HEK293 (cell line): ENCODE measurements around the gene SLC39A10.

Experiments
- CTCF ChIA-PET: fragments of 350-600 bp; formaldehyde crosslinking; extraction: SDS; loops from one replicate; lab custom pipeline; 2021; ENCODE audit warnings: antibody characterized with exemption; lab: Yijun Ruan, JAX
- POLR2A ChIA-PET: fragments of 300-600 bp; formaldehyde crosslinking; extraction: SDS; loops from one replicate; lab custom pipeline; 2020; ENCODE audit warnings: antibody characterized with exemption, inconsistent platforms; lab: Yijun Ruan, JAX
- H3K27ac ChIP-seq: fragments of 200-500 bp; sonication (Bioruptor generic); 2 replicates; pipeline ENCODE4 v1.5.1; 2014; ENCODE audit warnings: low read depth, low read length, control low read depth, inconsistent platforms; ENCODE audit errors: extremely low read depth
- H3K36me3 ChIP-seq, 2 experiments: fragments of 200-500 bp in 1 of 2; sonication (Bioruptor generic) in 1 of 2; 1 replicate in 1 of 2; 2 replicates in 1 of 2; pipeline ENCODE4 v1.5.1; 2014 to 2017; ENCODE audit warnings: inconsistent platforms in 2 of 2, low read length in 2 of 2; ENCODE audit not compliant: control insufficient read depth in 2 of 2, insufficient read depth in 1 of 2
- H3K4me1 ChIP-seq: fragments of 200-500 bp; sonication (Bioruptor generic); 2 replicates; pipeline ENCODE4 v1.5.1; 2014; ENCODE audit warnings: mild to moderate bottlenecking, low read length, inconsistent platforms; ENCODE audit not compliant: control insufficient read depth, insufficient read depth
- H3K4me3 ChIP-seq: 2 replicates; pipeline ENCODE4 v1.5.1; 2011; ENCODE audit warnings: low read depth, mild to moderate bottlenecking, control low read depth, low read length, moderate library complexity
- H3K9me3 ChIP-seq: fragments of 200-500 bp; sonication (Bioruptor generic); 2 replicates; pipeline ENCODE4 v1.5.1; 2014; ENCODE audit warnings: low read depth, low read length, inconsistent platforms; ENCODE audit not compliant: control insufficient read depth, insufficient read depth
- KLF9 ChIP-seq: fragments of 450-650 bp; formaldehyde crosslinking; IDR thresholded peaks from 2 replicates; pipeline ENCODE4 v1.5.1; 2016; ENCODE audit warnings: missing biosample characterization, missing genetic modification characterization, low read depth
- MZF1 ChIP-seq: fragments of 450-650 bp; formaldehyde crosslinking; IDR thresholded peaks from 2 replicates; pipeline ENCODE4 v1.5.1; 2017; ENCODE audit warnings: missing biosample characterization, missing genetic modification characterization, borderline replicate concordance
- OSR2 ChIP-seq: fragments of 450-650 bp; formaldehyde crosslinking; IDR thresholded peaks from 2 replicates; pipeline ENCODE4 v1.5.1; 2016; ENCODE audit warnings: missing biosample characterization, missing genetic modification characterization
- SCRT1 ChIP-seq: fragments of 450-650 bp; formaldehyde crosslinking; IDR thresholded peaks from 2 replicates; pipeline ENCODE4 v1.5.1; 2016; ENCODE audit warnings: missing biosample characterization, missing genetic modification characterization, borderline replicate concordance
- TRIM28 ChIP-seq: IDR thresholded peaks from 2 replicates; pipeline ENCODE4 v1.6.1; 2011; ENCODE audit warnings: low read length, control low read depth, borderline replicate concordance
- ZBTB1 ChIP-seq: fragments of 450-650 bp; formaldehyde crosslinking; IDR thresholded peaks from 2 replicates; pipeline ENCODE4 v1.5.1; 2016; ENCODE audit warnings: missing biosample characterization, missing genetic modification characterization
- ZIC2 ChIP-seq: fragments of 450-650 bp; formaldehyde crosslinking; IDR thresholded peaks from 2 replicates; pipeline ENCODE4 v1.5.1; 2016; ENCODE audit warnings: missing biosample characterization, missing genetic modification characterization
- ZNF146 ChIP-seq: fragments of 450-650 bp; formaldehyde crosslinking; IDR thresholded peaks from 2 replicates; pipeline ENCODE4 v1.5.1; 2016; ENCODE audit warnings: missing biosample characterization, missing genetic modification characterization
- ZNF155 ChIP-seq: fragments of 450-650 bp; formaldehyde crosslinking; IDR thresholded peaks from 2 replicates; pipeline ENCODE4 v1.5.1; 2016; ENCODE audit warnings: missing biosample characterization, missing genetic modification characterization
- ZNF2 ChIP-seq: fragments of 450-650 bp; formaldehyde crosslinking; IDR thresholded peaks from 2 replicates; pipeline ENCODE4 v1.5.1; 2016; ENCODE audit warnings: missing biosample characterization, missing genetic modification characterization
- ZNF23 ChIP-seq: fragments of 450-650 bp; formaldehyde crosslinking; IDR thresholded peaks from 2 replicates; pipeline ENCODE4 v1.5.1; 2016; ENCODE audit warnings: missing biosample characterization, missing genetic modification characterization, borderline replicate concordance
- ZNF350 ChIP-seq: fragments of 450-650 bp; formaldehyde crosslinking; IDR thresholded peaks from 2 replicates; pipeline ENCODE4 v1.5.0; 2017; ENCODE audit warnings: missing biosample characterization, mild to moderate bottlenecking, missing genetic modification characterization
- ZNF37A ChIP-seq: fragments of 450-650 bp; IDR thresholded peaks from 2 replicates; pipeline ENCODE4 v1.5.1; 2018; ENCODE audit warnings: missing biosample characterization, missing genetic modification characterization
- ZNF514 ChIP-seq: fragments of 450-650 bp; formaldehyde crosslinking; IDR thresholded peaks from 2 replicates; pipeline ENCODE4 v1.5.1; 2016; ENCODE audit warnings: missing biosample characterization, missing genetic modification characterization
- ZNF560 ChIP-seq: fragments of 450-650 bp; formaldehyde crosslinking; IDR thresholded peaks from 2 replicates; pipeline ENCODE4 v1.5.1; 2017; ENCODE audit warnings: missing biosample characterization, missing genetic modification characterization, borderline replicate concordance
- ZNF623 ChIP-seq: fragments of 450-650 bp; formaldehyde crosslinking; IDR thresholded peaks from 2 replicates; pipeline ENCODE4 v1.5.1; 2016; ENCODE audit warnings: missing biosample characterization, missing genetic modification characterization
- ZNF654 ChIP-seq: fragments of 450-650 bp; formaldehyde crosslinking; IDR thresholded peaks from 2 replicates; pipeline ENCODE4 v1.5.1; 2016; ENCODE audit warnings: low read depth, missing biosample characterization, missing genetic modification characterization
- ZNF76 ChIP-seq: fragments of 450-650 bp; formaldehyde crosslinking; IDR thresholded peaks from 2 replicates; pipeline ENCODE4; 2016; ENCODE audit warnings: low read depth, missing biosample characterization, missing genetic modification characterization, borderline replicate concordance
- TF ChIP-seq, protein P1 (sequence below): fragments of 450-650 bp; formaldehyde crosslinking; IDR thresholded peaks from 2 replicates; pipeline ENCODE4 v1.5.1; 2016; ENCODE audit warnings: missing biosample characterization, missing genetic modification characterization
- TF ChIP-seq, protein P2 (sequence below): fragments of 450-650 bp; formaldehyde crosslinking; IDR thresholded peaks from 2 replicates; pipeline ENCODE4 v1.5.1; 2016; ENCODE audit warnings: missing biosample characterization, missing genetic modification characterization
- TF ChIP-seq, protein P3 (sequence below): fragments of 450-650 bp; formaldehyde crosslinking; conservative IDR thresholded peaks from 2 replicates; pipeline ENCODE4 v1.5.1; 2016; ENCODE audit warnings: low read depth, missing biosample characterization, missing genetic modification characterization
- TF ChIP-seq, protein P4 (sequence below): fragments of 450-650 bp; IDR thresholded peaks from 2 replicates; pipeline ENCODE4 v1.5.1; 2018; ENCODE audit warnings: missing biosample characterization, missing genetic modification characterization
- TF ChIP-seq, protein P5 (sequence below): fragments of 450-650 bp; formaldehyde crosslinking; IDR thresholded peaks from 2 replicates; pipeline ENCODE4 v1.5.1; 2016; ENCODE audit warnings: missing biosample characterization, missing genetic modification characterization

SLC39A10 gene

DNA sequence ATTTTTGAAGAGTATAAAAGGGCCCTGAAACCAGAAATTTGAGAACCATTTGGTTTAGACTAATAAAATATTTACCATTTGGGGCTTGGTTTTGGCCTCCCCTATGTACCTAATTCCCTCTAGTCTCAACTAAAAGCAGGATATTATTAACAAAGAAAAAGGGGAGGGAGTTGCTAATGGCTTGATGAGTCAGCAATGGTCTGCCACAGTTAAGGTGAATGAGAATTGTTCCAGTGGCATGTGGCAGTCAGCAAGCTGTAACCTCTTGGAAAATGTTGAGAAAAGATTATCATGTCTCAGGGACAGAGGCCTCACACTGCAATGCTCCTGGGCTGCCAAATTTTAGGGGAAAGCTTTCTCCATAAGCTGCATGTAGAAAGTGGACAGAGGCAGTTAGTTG is 20.1 kb upstream of the SLC39A10 start:
- H3K36me3 ChIP-seq, result no peaks in the 10 kb centered on the region
- ChIA-PET CTCF (no interaction called here), POLR2A (no interaction called here)
- H3K4me3 ChIP-seq, result no peak overlapping the region
- TF ChIP-seq OSR2 (tag by site-specific recombination) (no peak), ZNF146 (tag by site-specific recombination) (no peak), SCRT1 (tag by site-specific recombination) (no peak), ZNF37A (tag by site-specific recombination) (no peak)
- H3K27ac ChIP-seq, result no peak overlapping the region
- no peaks in the 10 kb centered on the region for H3K9me3 ChIP-seq
- no peaks in the 10 kb centered on the region for H3K4me1 ChIP-seq

DNA sequence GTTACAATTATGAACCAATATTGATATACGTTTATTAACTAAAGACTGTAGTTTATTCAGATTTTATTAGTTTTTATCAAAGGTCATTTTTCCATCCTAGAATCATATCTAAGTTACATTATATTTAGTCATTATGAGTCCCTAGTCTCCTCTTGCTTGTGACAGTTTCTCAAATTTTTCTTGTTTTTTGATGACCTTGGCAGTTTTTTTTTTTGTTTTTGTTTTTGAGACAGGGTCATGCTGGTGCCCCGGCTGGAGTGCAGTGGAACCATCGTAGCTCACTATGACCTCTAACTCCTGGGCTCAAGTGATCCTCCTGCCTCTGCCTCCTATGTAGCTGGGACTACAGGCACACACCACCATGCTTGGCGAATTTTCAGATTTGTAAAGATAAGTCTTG is 18.3 kb upstream of the SLC39A10 start:
- ChIA-PET CTCF (no interaction called here), POLR2A (no interaction called here)
- Histone ChIP-seq H3K4me3 (no peak overlapping the region), H3K27ac (no peak overlapping the region), H3K9me3 (no peaks in the 10 kb centered on the region), H3K36me3 (no peaks in the 10 kb centered on the region), H3K4me1 (no peaks in the 10 kb centered on the region)
- TF ChIP-seq ZNF155 (tag by site-specific recombination), result no peak
- TF ChIP-seq, protein P1, sequence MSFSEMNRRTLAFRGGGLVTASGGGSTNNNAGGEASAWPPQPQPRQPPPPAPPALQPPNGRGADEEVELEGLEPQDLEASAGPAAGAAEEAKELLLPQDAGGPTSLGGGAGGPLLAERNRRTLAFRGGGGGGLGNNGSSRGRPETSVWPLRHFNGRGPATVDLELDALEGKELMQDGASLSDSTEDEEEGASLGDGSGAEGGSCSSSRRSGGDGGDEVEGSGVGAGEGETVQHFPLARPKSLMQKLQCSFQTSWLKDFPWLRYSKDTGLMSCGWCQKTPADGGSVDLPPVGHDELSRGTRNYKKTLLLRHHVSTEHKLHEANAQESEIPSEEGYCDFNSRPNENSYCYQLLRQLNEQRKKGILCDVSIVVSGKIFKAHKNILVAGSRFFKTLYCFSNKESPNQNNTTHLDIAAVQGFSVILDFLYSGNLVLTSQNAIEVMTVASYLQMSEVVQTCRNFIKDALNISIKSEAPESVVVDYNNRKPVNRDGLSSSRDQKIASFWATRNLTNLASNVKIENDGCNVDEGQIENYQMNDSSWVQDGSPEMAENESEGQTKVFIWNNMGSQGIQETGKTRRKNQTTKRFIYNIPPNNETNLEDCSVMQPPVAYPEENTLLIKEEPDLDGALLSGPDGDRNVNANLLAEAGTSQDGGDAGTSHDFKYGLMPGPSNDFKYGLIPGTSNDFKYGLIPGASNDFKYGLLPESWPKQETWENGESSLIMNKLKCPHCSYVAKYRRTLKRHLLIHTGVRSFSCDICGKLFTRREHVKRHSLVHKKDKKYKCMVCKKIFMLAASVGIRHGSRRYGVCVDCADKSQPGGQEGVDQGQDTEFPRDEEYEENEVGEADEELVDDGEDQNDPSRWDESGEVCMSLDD (tag by site-specific recombination), result no peak
- TF ChIP-seq ZNF350 (tag by site-specific recombination), result no peak
- TF ChIP-seq, protein P2, sequence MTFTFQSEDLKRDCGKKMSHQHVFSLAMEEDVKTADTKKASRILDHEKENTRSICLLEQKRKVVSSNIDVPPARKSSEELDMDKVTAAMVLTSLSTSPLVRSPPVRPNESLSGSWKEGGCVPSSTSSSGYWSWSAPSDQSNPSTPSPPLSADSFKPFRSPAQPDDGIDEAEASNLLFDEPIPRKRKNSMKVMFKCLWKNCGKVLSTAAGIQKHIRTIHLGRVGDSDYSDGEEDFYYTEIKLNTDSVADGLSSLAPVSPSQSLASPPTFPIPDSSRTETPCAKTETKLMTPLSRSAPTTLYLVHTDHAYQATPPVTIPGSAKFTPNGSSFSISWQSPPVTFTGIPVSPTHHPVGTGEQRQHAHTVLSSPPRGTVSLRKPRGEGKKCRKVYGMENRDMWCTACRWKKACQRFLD (tag by site-specific recombination), result no peak
- TF ChIP-seq KLF9 (tag by site-specific recombination), result no peak
- TF ChIP-seq ZBTB1, result no peak
- no peak for TF ChIP-seq ZNF76 (tag by site-specific recombination)

DNA sequence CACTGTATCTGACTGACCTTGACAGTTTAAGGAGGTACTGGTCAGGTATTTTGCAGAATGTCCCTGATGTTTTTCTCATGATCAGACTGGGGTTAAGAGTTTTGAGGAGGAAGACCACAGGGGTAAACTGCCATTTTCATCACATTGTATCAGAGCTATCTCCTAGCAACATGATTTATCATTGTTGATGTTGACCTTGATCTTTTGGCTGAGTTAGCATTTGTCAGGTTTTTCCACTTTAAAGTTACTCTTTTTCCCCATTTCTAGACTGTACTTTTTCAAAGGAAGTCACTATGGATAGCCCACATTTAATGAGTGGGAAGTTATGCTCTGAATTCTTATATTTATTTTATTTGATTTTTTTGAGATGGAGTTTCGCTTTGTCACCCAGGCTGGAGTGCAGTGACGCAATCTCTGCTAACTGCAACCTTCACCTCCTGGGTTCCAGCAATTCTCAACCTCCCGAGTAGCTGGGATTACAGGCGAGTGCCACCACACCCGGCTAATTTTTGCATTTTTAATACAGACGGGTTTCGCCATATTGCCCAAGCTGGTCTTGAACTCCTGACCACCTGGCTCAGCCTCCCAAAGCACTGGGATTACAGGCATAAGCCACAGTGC is 17.7 kb upstream of the SLC39A10 start:
- CTCF ChIA-PET, result no interaction called here
- no peak overlapping the region for H3K4me3 ChIP-seq
- no peaks in the 10 kb centered on the region for H3K9me3 ChIP-seq
- POLR2A ChIA-PET, result no interaction called here
- no peaks in the 10 kb centered on the region for H3K4me1 ChIP-seq
- H3K36me3 ChIP-seq, result no peaks in the 10 kb centered on the region
- H3K27ac ChIP-seq, result no peak overlapping the region
- no peak for TF ChIP-seq ZNF560
- TF ChIP-seq MZF1, result no peak
- TF ChIP-seq, protein P3, sequence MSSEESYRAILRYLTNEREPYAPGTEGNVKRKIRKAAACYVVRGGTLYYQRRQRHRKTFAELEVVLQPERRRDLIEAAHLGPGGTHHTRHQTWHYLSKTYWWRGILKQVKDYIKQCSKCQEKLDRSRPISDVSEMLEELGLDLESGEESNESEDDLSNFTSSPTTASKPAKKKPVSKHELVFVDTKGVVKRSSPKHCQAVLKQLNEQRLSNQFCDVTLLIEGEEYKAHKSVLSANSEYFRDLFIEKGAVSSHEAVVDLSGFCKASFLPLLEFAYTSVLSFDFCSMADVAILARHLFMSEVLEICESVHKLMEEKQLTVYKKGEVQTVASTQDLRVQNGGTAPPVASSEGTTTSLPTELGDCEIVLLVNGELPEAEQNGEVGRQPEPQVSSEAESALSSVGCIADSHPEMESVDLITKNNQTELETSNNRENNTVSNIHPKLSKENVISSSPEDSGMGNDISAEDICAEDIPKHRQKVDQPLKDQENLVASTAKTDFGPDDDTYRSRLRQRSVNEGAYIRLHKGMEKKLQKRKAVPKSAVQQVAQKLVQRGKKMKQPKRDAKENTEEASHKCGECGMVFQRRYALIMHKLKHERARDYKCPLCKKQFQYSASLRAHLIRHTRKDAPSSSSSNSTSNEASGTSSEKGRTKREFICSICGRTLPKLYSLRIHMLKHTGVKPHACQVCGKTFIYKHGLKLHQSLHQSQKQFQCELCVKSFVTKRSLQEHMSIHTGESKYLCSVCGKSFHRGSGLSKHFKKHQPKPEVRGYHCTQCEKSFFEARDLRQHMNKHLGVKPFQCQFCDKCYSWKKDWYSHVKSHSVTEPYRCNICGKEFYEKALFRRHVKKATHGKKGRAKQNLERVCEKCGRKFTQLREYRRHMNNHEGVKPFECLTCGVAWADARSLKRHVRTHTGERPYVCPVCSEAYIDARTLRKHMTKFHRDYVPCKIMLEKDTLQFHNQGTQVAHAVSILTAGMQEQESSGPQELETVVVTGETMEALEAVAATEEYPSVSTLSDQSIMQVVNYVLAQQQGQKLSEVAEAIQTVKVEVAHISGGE, result no peak
- no peak for TF ChIP-seq ZNF654 (tag by site-specific recombination)
- TF ChIP-seq, protein P4, sequence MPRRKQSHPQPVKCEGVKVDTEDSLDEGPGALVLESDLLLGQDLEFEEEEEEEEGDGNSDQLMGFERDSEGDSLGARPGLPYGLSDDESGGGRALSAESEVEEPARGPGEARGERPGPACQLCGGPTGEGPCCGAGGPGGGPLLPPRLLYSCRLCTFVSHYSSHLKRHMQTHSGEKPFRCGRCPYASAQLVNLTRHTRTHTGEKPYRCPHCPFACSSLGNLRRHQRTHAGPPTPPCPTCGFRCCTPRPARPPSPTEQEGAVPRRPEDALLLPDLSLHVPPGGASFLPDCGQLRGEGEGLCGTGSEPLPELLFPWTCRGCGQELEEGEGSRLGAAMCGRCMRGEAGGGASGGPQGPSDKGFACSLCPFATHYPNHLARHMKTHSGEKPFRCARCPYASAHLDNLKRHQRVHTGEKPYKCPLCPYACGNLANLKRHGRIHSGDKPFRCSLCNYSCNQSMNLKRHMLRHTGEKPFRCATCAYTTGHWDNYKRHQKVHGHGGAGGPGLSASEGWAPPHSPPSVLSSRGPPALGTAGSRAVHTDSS (tag by site-specific recombination), result no peak
- TF ChIP-seq TRIM28, result no peak
- no peak for TF ChIP-seq ZNF514 (tag by site-specific recombination)
- TF ChIP-seq, protein P5, sequence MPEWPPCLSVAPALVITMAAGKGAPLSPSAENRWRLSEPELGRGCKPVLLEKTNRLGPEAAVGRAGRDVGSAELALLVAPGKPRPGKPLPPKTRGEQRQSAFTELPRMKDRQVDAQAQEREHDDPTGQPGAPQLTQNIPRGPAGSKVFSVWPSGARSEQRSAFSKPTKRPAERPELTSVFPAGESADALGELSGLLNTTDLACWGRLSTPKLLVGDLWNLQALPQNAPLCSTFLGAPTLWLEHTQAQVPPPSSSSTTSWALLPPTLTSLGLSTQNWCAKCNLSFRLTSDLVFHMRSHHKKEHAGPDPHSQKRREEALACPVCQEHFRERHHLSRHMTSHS, result no peak
- no peak for TF ChIP-seq ZIC2 (tag by site-specific recombination)
- TF ChIP-seq ZNF23 (tag by site-specific recombination), result no peak
- no peak for TF ChIP-seq ZNF2
- TF ChIP-seq ZNF623 (tag by site-specific recombination), result no peak
